ENCODE measurements around the gene DLL4.
"Not testable (repeated sequence)": the region's sequence is repeated elsewhere in the genome, so short reads cannot be mapped to it uniquely, and the experiment has no call there.

The DLL4 gene

DNA sequence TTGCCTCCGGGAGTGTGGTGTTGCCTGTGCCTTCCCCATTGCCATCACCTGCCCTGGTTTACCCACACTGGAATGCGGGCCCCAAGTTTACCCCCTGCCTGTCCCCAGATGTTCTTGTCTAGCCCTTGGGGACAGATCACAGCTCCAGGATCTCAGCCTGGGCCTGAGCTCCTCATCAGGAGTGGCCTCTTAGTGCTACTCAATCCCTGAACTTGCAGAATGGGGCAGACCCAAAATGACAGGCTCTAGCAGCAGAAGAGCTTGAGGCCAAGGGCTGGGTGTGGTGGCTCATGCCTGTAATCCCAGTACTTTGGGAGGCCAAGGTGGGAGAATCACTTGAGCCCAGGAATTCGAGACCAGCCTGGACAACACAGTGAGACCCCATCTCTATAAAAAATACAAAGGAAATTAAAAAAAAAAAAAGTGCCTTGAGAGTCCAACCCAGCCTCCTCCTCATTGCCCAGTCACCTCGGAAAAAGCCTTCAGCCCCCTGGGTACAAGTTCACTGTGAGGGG, 28.0 kb downstream of the DLL4 start:
- no peak for DNase-seq (ENCODE audit: low read depth, low spot score)
- H3K27ac ChIP-seq: peak overlapping the region; percentile 91

GRCh38 chr15:40957581-40958051, 28.5 kb downstream of the DLL4 start:
- no peak for DNase-seq (ENCODE audit: low read depth, low spot score)
- peak overlapping the region; percentile 91 for H3K27ac ChIP-seq

DNA sequence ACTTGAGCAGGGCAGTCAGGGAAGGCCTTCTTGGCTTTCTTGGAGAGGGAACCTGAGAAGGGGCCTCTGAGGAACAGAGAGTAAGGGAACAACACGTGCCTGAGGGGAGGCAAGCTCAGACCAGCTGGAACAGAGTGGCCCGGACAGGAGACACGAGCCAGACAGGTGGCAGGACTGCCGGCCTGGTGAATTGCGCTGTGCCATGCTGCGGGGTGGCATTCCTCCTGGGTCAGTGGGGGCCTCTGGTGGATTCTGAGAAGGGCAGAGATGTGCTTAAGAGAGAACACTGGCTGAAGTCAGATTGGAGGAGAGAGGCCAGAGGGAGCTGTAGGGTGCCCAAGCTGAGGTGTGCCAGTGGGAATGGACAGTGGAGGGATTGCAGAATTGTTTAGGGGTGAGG, 29.0 kb downstream of the DLL4 start:
- no peak for DNase-seq (ENCODE audit: low read depth, low spot score)
- H3K27ac ChIP-seq: peak overlapping the region; percentile 91

DNA sequence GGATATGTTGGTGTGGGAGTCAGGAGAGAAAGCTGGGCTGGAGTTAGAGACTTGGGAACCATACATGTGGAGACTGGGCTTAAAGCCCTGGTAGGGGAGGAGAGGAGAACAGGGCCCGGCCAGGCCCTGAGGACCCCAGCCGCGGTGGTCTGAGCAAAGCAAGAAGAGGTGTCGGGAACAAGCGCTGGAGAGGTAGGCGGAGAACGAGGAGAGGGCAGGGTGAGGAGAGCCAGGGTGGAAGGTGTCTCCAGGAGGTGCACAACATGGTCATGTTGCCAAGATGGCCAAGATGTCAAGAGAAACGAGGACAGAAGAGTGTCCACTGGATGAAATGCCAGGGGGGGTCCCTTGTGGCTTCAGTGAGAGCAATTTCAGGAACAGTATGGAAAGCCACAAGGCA, 29.6 kb downstream of the DLL4 start:
- H3K27ac ChIP-seq: peak overlapping the region; percentile 91
- no peak for DNase-seq (ENCODE audit: low read depth, low spot score)

DNA sequence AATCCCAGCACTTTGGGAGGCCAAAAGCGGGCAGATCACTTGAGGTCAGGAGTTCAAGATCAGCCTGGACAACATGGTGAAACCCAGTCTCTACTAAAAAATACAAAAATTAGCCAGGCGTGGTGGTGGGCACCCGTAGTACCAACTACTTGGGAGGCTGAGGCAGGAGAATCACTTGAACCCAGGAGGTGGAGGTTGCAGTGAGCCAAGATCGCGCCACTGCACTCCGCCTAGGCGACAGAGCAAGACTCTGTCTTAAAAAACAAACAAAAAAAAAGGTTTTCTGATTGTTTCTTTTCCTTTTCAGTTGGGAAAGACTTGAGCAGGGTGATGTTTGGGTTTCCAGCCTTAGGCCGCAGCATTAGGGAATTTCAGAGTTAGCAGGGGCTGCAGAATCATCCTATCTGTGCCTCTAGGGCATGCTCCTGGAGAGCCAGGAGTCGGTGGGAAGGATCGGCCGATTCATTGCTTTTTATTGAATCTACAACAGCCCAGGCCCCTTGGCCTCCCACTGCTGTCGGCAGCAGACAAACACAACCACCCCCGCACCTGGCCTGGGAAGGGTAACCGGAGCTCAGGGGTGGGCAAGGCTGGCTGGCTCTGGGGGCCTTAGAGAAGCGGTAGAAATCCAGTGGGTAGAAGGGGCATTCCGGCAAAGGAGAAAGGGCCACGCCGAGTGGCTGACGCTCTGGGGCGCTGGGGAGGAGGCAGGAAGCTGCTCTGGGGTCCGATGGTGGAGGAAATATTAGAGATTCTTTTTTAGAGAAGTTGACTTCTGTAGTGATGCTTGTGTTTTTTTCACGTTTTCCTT, 30.4 kb downstream of the DLL4 start:
- no peak for DNase-seq (ENCODE audit: low read depth, low spot score)
- no peak overlapping the region for H3K27ac ChIP-seq

DNA sequence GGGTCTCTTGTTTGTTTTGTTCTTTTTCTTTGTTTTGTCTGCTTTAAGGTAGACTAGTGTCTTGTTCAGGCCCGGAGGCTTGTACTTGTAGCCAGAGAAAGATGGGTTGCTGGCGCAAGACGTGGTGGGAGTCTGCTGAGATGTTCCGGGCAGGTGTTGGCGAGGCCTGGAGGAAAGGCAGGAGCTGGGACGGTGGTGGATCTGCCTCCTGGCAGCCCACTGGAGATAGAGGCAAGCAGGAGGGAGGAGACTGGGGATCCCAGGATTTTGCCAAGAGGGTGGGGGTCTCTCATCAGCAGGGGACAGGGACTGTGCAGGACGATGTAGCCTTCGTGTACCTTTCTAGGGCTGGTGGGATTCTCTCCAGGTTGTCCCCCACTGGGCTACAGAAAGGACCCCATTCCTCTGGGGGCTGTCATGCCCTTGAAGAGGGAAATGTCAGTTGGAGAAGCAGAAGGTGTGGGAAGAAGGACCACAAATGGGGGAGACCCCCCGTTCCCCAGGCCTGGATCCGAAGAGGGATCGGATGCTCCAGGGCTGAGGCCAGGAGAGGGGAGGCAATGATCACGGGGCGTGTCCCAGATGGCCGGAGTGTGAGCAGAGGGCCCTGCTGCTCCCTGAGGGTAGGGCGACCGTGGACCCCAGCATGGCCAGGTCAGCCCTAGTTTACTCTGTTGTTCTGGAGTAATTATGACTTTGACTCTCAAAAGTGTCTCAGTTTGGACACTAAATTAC, 31.2 kb downstream of the DLL4 start:
- DNase-seq (ENCODE audit: low read depth, low spot score): no peak
- no peak overlapping the region for H3K27ac ChIP-seq

DNA sequence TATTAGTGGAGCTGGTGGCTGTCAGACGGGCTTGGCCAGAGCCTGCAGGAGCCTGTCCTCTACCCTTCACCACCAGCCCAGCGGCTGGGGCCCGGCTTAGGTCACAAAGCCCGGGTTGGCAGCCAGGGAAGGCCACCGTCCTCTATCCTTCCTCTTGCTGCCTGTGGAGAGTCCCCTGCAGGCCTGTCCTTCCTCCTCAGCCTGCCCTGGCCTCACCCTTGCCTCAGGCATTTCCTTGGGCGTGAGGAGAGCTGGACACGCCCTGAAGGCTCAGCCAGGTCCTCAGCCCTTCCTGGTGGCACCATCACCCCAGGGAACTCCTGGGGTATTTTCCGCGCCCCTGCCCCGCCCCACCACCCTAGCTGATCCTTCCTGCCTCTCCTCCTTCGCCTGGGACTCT, 31.8 kb downstream of the DLL4 start:
- no peak overlapping the region for H3K27ac ChIP-seq
- no peak for DNase-seq (ENCODE audit: low read depth, low spot score)

DNA sequence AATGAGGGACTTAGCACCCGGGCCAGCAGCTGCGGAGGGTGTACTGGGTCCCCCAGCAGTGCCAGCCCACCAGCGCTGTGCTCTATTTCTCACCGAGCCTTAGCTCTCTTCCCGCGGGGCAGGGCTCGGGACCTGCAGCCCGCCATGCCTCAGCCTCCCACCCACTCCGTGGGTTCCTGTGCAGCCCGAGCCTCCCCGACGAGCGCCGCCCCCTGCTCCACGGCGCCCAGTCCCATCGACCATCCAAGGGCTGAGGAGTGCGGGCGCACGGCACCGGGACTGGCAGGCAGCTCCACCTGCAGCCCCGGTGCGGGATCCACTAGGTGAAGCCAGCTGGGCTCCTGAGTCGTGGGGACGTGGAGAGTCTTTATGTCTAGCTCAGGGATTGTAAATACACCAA, 32.6 kb downstream of the DLL4 start:
- DNase-seq (ENCODE audit: low read depth, low spot score); H3K27ac ChIP-seq: not testable (repeated sequence)

DNA sequence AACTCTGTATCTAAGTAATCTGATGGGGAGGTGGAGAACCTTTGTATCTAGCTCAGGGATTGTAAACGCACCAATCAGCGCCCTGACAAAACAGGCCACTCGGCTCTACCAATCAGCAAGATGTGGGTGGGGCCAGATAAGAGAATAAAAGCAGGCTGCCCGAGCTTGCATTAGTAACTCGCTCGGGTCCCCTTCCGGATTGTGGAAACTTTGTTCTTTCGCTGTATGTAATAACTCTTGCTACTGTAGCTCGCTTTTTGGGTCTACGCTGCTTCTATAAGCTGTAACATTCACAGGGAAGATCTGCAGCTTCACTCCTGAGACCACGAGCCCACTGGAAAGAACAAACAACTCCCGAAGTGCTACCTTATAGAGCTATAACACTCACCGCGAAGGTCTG, 33.2 kb downstream of the DLL4 start:
- not testable (repeated sequence) for H3K27ac ChIP-seq; DNase-seq (ENCODE audit: low read depth, low spot score)

GRCh38 chr15:40963201-40963600, 34.1 kb downstream of the DLL4 start:
- H3K27ac ChIP-seq: no peak overlapping the region
- DNase-seq (ENCODE audit: low read depth, low spot score): no peak

- DNase-seq (ENCODE audit: low read depth, low spot score): no peak
- no peak overlapping the region for H3K27ac ChIP-seq
These were observed 34.9 kb downstream of the DLL4 start for GRCh38 chr15:40964006-40964405.

- no peak for DNase-seq (ENCODE audit: low read depth, low spot score)
- no peak overlapping the region for H3K27ac ChIP-seq
These were observed 35.5 kb downstream of the DLL4 start for GRCh38 chr15:40964634-40965033.

DNA sequence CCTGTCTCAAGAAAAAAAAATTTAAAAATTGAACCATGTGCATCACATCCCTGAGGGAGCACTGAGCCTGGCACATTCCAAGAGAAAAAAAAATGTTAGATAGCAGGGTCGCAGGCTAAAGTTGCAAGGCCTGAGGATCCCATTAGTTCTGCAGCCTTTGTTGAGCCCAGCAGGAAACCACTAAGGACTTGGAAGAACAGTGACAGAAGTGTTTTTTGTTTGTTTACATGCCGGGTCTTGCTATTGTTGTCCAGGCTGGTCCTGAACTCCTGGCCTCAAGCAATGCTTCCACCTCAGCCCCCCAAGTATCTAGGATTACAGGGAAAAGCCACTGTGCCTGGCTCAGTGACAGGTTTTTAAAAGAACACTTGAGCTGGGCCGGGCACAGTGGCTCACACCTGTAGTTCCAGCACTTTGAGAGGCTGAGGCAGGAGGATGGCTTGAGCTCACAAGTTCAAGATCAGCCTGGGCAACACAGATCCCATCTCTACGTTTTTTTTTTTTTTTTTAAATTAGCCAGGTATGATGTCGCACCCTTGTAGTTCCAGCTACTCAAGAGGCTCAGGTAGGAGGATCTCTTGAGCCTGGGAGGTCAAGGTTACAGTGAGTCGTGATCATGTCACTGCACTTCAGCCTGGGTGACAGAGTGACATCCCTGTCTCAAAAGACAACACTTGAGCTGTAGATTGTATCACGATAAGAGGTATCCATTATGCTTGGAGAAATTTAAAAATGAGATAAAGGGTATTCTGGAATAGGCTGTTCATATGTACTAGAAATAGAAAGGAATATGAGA, 39.3 kb downstream of the DLL4 start:
- DNase-seq (ENCODE audit: low read depth, low spot score): no peak
- H3K27ac ChIP-seq: no peak overlapping the region

DNA sequence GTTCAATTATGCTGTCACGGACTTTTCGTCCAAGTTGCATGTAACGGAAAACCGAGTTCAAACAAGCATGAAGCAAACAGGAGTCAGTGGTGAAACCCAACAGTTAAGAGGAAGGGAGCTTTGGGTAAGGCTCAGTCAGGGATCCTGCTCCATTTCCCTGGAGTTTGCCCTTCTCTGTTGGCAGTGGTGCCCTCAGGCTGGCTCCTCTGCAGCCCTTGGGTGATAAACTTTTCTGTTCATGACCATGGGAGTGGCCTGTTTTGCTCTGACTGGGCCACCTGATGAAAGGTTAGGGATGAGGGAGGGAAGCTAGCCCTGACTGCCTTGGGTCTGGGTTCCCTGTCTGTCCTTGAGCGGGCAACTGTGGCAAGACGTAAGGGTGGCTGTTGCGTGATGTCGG, 40.2 kb downstream of the DLL4 start:
- no peak for DNase-seq (ENCODE audit: low read depth, low spot score)

GRCh38 chr15:40974879-40975278, 45.7 kb downstream of the DLL4 start:
- no peak for DNase-seq (ENCODE audit: low read depth, low spot score)

More for the DNA sequence above, 40.2 kb downstream of the DLL4 start:
- no peak overlapping the region for H3K27ac ChIP-seq

GRCh38 chr15:40976819-40977218, 47.7 kb downstream of the DLL4 start:
- no peak overlapping the region for H3K27ac ChIP-seq
- no peak for DNase-seq (ENCODE audit: low read depth, low spot score)

More at GRCh38 chr15:40974879-40975278, 45.7 kb downstream of the DLL4 start:
- no peak overlapping the region for H3K27ac ChIP-seq

- H3K27ac ChIP-seq: no peak overlapping the region
- no peak for DNase-seq (ENCODE audit: low read depth, low spot score)
These were observed 49.0 kb downstream of the DLL4 start for GRCh38 chr15:40978141-40978540.

GRCh38 chr15:40978562-40978961, 49.4 kb downstream of the DLL4 start:
- no peak for DNase-seq (ENCODE audit: low read depth, low spot score)
- no peak overlapping the region for H3K27ac ChIP-seq

- no peak overlapping the region for H3K27ac ChIP-seq
- no peak for DNase-seq (ENCODE audit: low read depth, low spot score)
These were observed 52.0 kb downstream of the DLL4 start for GRCh38 chr15:40981186-40981585.

- H3K27ac ChIP-seq: no peak overlapping the region
These were observed 53.7 kb downstream of the DLL4 start for GRCh38 chr15:40982855-40983254.

More at GRCh38 chr15:40982855-40983254, 53.7 kb downstream of the DLL4 start:
- no peak for DNase-seq (ENCODE audit: low read depth, low spot score)
